HepG2 (cell line): ENCODE data around the gene SMIM21. TPM values are rescaled to one million over a fixed set of nuclear protein-coding genes. Genes with fewer than 3 reads are reported as not detected.

Experiments used
- ATAC-seq: fragments of 200-7000 bp; cut with Tn5 transposase; 3 replicates; pipeline ENCODE4 v1.9.1; 2020; ENCODE audit warnings: mild to moderate bottlenecking, moderate library complexity
- BruUV-seq: library from RNA; stranded (reverse); fragments of 400-500 nt; replicated peaks from 2 replicates; lab custom pipeline; 2021; lab: Mats Ljungman, UMichigan
- CTCF ChIA-PET: fragments of 300-600 bp; formaldehyde crosslinking; extraction: SDS; loops from one replicate; lab custom pipeline; 2021; ENCODE audit warnings: low total read pairs, inconsistent platforms, low intra/inter-chr PET ratio; lab: Yijun Ruan, JAX
- POLR2A ChIA-PET: fragments of 350-600 bp; sonication (Branson Sonifier 250); formaldehyde crosslinking; loops from one replicate; lab custom pipeline; 2020; ENCODE audit warnings: antibody characterized with exemption, inconsistent platforms; lab: Yijun Ruan, JAX
- DNase-seq: peaks from one replicate; pipeline ENCODE4 v3.0.0-alpha.2; 2015; ENCODE audit warnings: low spot score
- FAIRE-seq: peaks from 3 replicates; lab custom pipeline; 2011; peaks lifted over from hg19 to GRCh38; lab: Jason Lieb, UNC
- H2AFZ ChIP-seq: one replicate; pipeline ENCODE4 v1.6.1; 2011; ENCODE audit warnings: low read length, inconsistent platforms
- H3K27ac ChIP-seq: fragments of 300-600 bp; 3 replicates; pipeline ENCODE4 v1.8.0; 2011; ENCODE audit warnings: mixed run types, mild to moderate bottlenecking, mixed read lengths, low read length, inconsistent platforms; ENCODE audit not compliant: insufficient read depth; ENCODE audit errors: extremely low read length
- H3K27me3 ChIP-seq, 2 experiments: fragments of 200-600 bp in 1 of 2; 2 replicates in 1 of 2; 3 replicates in 1 of 2; pipeline versions ENCODE4 v1.6.0 to v1.8.0; 2011; ENCODE audit warnings: low read length in 2 of 2, mild to moderate bottlenecking in 2 of 2, moderate library complexity in 2 of 2, inconsistent platforms in 1 of 2; ENCODE audit not compliant: insufficient read depth in 2 of 2, control insufficient read depth in 1 of 2
- H3K36me3 ChIP-seq, 2 experiments: fragments of 200-600 bp in 1 of 2; replicated peaks in 1 of 2; 2 replicates in 1 of 2; 3 replicates in 1 of 2; pipeline versions ENCODE4 v1.5.1 to v1.8.0; 2011; ENCODE audit warnings: low read length in 2 of 2, inconsistent platforms in 1 of 2; ENCODE audit not compliant: insufficient read depth in 2 of 2, control insufficient read depth in 1 of 2
- H3K4me1 ChIP-seq: 2 replicates; pipeline ENCODE4 v1.5.1; 2012; ENCODE audit warnings: low read length, inconsistent platforms; ENCODE audit not compliant: insufficient read depth
- H3K4me2 ChIP-seq: 2 replicates; pipeline ENCODE4 v1.6.0; 2011; ENCODE audit warnings: low read depth, low read length, inconsistent platforms
- H3K4me3 ChIP-seq, 3 experiments: fragments of 200-600 bp in 1 of 3; sonication (generic), shearing (Covaris generic) in 1 of 3; replicated peaks in 1 of 3; 2 replicates each; pipeline ENCODE4 v1.5.1; 2011 to 2016; ENCODE audit warnings: low read length in 3 of 3, inconsistent platforms in 2 of 3, low read depth in 2 of 3, mild to moderate bottlenecking in 2 of 3, control low read depth in 1 of 3, mixed read lengths in 1 of 3; ENCODE audit not compliant: insufficient read depth in 1 of 3
- H3K79me2 ChIP-seq: one replicate; pipeline ENCODE4 v1.6.1; 2011; ENCODE audit warnings: low read length, inconsistent platforms; ENCODE audit not compliant: insufficient read depth
- H3K9ac ChIP-seq: 2 replicates; pipeline ENCODE4 v1.6.0; 2011; ENCODE audit warnings: mild to moderate bottlenecking, low read depth, low read length, inconsistent platforms; ENCODE audit not compliant: insufficient read depth
- H3K9me3 ChIP-seq: 2 replicates; pipeline ENCODE4 v1.5.1; 2012; ENCODE audit warnings: mild to moderate bottlenecking, low read length
- H4K20me1 ChIP-seq: 2 replicates; pipeline ENCODE4 v1.6.0; 2011; ENCODE audit warnings: inconsistent platforms, mild to moderate bottlenecking, low read length, moderate library complexity; ENCODE audit not compliant: insufficient read depth
- ATRX ChIP-seq: sonication (generic); formaldehyde crosslinking; IDR thresholded peaks from 2 replicates; pipeline ENCODE4 v1.4.0; 2020; ENCODE audit warnings: missing genetic modification reagents, borderline replicate concordance
- FLYWCH1 ChIP-seq: sonication (generic); formaldehyde crosslinking; IDR thresholded peaks from 2 replicates; pipeline ENCODE4 v1.8.1; 2023; ENCODE audit warnings: mild to moderate bottlenecking, missing genetic modification reagents
- HOXA3 ChIP-seq: sonication (generic); formaldehyde crosslinking; IDR thresholded peaks from 2 replicates; pipeline ENCODE4 v1.5.0; 2020; ENCODE audit warnings: missing genetic modification reagents
- MAFF ChIP-seq: IDR thresholded peaks from 2 replicates; pipeline ENCODE4 v1.6.1; 2011; ENCODE audit warnings: low read depth, low read length, improper control_type of control experiment
- MEIS2 ChIP-seq: sonication (generic); formaldehyde crosslinking; IDR thresholded peaks from 2 replicates; pipeline ENCODE4 v1.9.0; 2021; ENCODE audit warnings: mild to moderate bottlenecking, missing genetic modification reagents
- ZKSCAN8 ChIP-seq: IDR thresholded peaks from 2 replicates; pipeline ENCODE4 v1.6.1; 2016; ENCODE audit warnings: borderline replicate concordance, missing genetic modification reagents, missing compliant biosample characterization
- ZNF33A ChIP-seq: sonication (generic); formaldehyde crosslinking; IDR thresholded peaks from 2 replicates; pipeline ENCODE4 v1.5.1; 2020; ENCODE audit warnings: missing genetic modification reagents, mild to moderate bottlenecking, moderate library complexity, borderline replicate concordance
- ZNF549 ChIP-seq: sonication (generic); formaldehyde crosslinking; IDR thresholded peaks from 2 replicates; pipeline ENCODE4 v1.5.0; 2020; ENCODE audit warnings: missing genetic modification reagents
- ZNF816 ChIP-seq: sonication (generic); formaldehyde crosslinking; IDR thresholded peaks from 2 replicates; pipeline ENCODE4 v1.8.0; 2022; ENCODE audit warnings: missing genetic modification reagents, mild to moderate bottlenecking, borderline replicate concordance
- WGBS: methylation state at CpG from one replicate; pipeline ENCODE4 v1.1.6; 2017; ENCODE audit warnings: low lambda C conversion rate; 5-methylcytosine and 5-hydroxymethylcytosine counted together
- in situ Hi-C: cut with HindIII; loops from 2 replicates; pipeline ENCODE4 v1.10.0; 2017; ENCODE audit warnings: low pct_unique_long_range_greater_than_20kb; ENCODE audit not compliant: extremely low pct_ligation_motif_present
- intact Hi-C: fragments of 100-400 bp; cut with micrococcal nuclease; formaldehyde crosslinking; loops from one replicate; pipeline ENCODE4 v1.10.0; 2022; ENCODE audit not compliant: unreplicated experiment
- polyA plus RNA-seq, 8 experiments: library from polyadenylated mRNA; depleted of rRNA in 3 of 8; stranded (reverse) in 7 of 8; unstranded in 1 of 8; fragments of >200 nt; fragmentation: Illumina TruSeq in 4 of 8; extraction: Trizol in 4 of 8; gene quantifications; 2 replicates each; pipeline versions ENCODE4 v1.2.1 to v1.2.3, GENCODE V29; 2011 to 2016; ENCODE audit warnings: low read depth in 4 of 8, missing spikeins in 1 of 8, mixed read lengths in 1 of 8; ENCODE audit not compliant: insufficient read depth in 1 of 8
- total RNA-seq, 5 experiments: library from RNA; depleted of rRNA; stranded (reverse); fragments of >200 nt; fragmentation: Illumina TruSeq; extraction: Trizol; gene quantifications; 2 replicates each; pipeline ENCODE4 v1.2.3, GENCODE V29; 2016; ENCODE audit warnings: low read depth in 1 of 5
- TF ChIP-seq, protein P1 (sequence below): sonication (generic); formaldehyde crosslinking; IDR thresholded peaks from 2 replicates; pipeline ENCODE4 v1.4.0; 2020; ENCODE audit warnings: mild to moderate bottlenecking, missing genetic modification reagents
- TF ChIP-seq, protein P2 (sequence below): sonication (generic); formaldehyde crosslinking; conservative IDR thresholded peaks from 2 replicates; pipeline ENCODE4 v1.4.0; 2020; ENCODE audit warnings: missing genetic modification reagents
- TF ChIP-seq, protein P3 (sequence below): sonication (generic); formaldehyde crosslinking; IDR thresholded peaks from 2 replicates; pipeline ENCODE4 v1.4.0; 2020; ENCODE audit warnings: mild to moderate bottlenecking, missing genetic modification reagents
- TF ChIP-seq, protein P4 (sequence below): sonication (generic); formaldehyde crosslinking; IDR thresholded peaks from 2 replicates; pipeline ENCODE4 v1.4.0; 2020; ENCODE audit warnings: missing genetic modification reagents
- TF ChIP-seq, protein P5 (sequence below): IDR thresholded peaks from 2 replicates; pipeline ENCODE4 v1.6.1; 2016; ENCODE audit warnings: control low read depth

The SMIM21 gene
- total and polyA plus RNA-seq, 2 of the 13 experiments (the other 11 are each of a cell fraction or from before 2014, with no cell fraction given) = not detected

DNA sequence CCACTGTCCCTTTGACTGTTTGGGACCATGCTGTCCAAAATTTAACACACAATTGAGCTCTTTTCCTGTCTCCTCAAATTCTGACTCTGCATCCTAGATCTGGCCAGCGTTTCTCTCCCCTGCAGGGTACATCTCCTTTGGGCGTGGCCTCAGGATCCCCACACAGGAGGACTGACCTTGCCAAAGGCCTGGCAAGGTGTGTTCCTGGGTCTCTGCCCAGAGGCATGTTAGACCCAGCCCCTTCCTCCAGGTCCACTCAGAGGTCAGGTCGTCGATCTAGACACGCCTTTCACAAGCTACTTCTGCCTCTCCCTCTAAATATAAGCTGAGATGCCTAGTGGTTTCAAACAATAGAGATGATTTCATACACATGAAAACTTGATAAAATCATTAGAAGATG lies 45.4 kb upstream of the SMIM21 start:
- Histone ChIP-seq H3K4me3 (no peak overlapping the region), H3K4me1 (no peaks in the 10 kb centered on the region), H4K20me1 (no peaks in the 10 kb centered on the region), H3K79me2 (no peaks in the 10 kb centered on the region), H3K4me2 (no peak overlapping the region), H3K9ac (no peak overlapping the region), H3K27ac (no peak overlapping the region), H3K27me3 (no peaks in the 10 kb centered on the region; a peak in 1 of 5 replicates), H3K9me3 (no peaks in the 10 kb centered on the region), H3K36me3 (no peaks in the 10 kb centered on the region), H2AFZ (no peak overlapping the region)
- intact Hi-C loops = no loop called here
- ATAC-seq (no peak), DNase-seq (no peak), FAIRE-seq (no peak)
- ChIA-PET CTCF (no interaction called here), POLR2A (no interaction called here)
- 0% methylated on average over 5 of the region's 5 CpGs for WGBS
- in situ Hi-C loops = no loop called here
- no TSS peak for BruUV-seq
- TF ChIP-seq ZKSCAN8 (CRISPR knock-in tag) (no peak), ZNF33A (no peak), ATRX (no peak), MAFF (no peak), FLYWCH1 (CRISPR knock-in tag) (no peak), MEIS2 (CRISPR knock-in tag) (no peak), ZNF549 (CRISPR knock-in tag) (no peak), HOXA3 (CRISPR knock-in tag) (no peak), ZNF816 (CRISPR knock-in tag) (no peak)
- TF ChIP-seq, protein P1, sequence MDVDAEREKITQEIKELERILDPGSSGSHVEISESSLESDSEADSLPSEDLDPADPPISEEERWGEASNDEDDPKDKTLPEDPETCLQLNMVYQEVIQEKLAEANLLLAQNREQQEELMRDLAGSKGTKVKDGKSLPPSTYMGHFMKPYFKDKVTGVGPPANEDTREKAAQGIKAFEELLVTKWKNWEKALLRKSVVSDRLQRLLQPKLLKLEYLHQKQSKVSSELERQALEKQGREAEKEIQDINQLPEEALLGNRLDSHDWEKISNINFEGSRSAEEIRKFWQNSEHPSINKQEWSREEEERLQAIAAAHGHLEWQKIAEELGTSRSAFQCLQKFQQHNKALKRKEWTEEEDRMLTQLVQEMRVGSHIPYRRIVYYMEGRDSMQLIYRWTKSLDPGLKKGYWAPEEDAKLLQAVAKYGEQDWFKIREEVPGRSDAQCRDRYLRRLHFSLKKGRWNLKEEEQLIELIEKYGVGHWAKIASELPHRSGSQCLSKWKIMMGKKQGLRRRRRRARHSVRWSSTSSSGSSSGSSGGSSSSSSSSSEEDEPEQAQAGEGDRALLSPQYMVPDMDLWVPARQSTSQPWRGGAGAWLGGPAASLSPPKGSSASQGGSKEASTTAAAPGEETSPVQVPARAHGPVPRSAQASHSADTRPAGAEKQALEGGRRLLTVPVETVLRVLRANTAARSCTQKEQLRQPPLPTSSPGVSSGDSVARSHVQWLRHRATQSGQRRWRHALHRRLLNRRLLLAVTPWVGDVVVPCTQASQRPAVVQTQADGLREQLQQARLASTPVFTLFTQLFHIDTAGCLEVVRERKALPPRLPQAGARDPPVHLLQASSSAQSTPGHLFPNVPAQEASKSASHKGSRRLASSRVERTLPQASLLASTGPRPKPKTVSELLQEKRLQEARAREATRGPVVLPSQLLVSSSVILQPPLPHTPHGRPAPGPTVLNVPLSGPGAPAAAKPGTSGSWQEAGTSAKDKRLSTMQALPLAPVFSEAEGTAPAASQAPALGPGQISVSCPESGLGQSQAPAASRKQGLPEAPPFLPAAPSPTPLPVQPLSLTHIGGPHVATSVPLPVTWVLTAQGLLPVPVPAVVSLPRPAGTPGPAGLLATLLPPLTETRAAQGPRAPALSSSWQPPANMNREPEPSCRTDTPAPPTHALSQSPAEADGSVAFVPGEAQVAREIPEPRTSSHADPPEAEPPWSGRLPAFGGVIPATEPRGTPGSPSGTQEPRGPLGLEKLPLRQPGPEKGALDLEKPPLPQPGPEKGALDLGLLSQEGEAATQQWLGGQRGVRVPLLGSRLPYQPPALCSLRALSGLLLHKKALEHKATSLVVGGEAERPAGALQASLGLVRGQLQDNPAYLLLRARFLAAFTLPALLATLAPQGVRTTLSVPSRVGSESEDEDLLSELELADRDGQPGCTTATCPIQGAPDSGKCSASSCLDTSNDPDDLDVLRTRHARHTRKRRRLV (CRISPR knock-in tag) = no peak
- TF ChIP-seq, protein P2, sequence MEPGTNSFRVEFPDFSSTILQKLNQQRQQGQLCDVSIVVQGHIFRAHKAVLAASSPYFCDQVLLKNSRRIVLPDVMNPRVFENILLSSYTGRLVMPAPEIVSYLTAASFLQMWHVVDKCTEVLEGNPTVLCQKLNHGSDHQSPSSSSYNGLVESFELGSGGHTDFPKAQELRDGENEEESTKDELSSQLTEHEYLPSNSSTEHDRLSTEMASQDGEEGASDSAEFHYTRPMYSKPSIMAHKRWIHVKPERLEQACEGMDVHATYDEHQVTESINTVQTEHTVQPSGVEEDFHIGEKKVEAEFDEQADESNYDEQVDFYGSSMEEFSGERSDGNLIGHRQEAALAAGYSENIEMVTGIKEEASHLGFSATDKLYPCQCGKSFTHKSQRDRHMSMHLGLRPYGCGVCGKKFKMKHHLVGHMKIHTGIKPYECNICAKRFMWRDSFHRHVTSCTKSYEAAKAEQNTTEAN (CRISPR knock-in tag) = no peak
- TF ChIP-seq, protein P3, sequence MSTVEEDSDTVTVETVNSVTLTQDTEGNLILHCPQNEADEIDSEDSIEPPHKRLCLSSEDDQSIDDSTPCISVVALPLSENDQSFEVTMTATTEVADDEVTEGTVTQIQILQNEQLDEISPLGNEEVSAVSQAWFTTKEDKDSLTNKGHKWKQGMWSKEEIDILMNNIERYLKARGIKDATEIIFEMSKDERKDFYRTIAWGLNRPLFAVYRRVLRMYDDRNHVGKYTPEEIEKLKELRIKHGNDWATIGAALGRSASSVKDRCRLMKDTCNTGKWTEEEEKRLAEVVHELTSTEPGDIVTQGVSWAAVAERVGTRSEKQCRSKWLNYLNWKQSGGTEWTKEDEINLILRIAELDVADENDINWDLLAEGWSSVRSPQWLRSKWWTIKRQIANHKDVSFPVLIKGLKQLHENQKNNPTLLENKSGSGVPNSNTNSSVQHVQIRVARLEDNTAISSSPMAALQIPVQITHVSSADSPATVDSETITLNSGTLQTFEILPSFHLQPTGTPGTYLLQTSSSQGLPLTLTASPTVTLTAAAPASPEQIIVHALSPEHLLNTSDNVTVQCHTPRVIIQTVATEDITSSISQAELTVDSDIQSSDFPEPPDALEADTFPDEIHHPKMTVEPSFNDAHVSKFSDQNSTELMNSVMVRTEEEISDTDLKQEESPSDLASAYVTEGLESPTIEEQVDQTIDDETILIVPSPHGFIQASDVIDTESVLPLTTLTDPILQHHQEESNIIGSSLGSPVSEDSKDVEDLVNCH (CRISPR knock-in tag) = no peak
- TF ChIP-seq, protein P4, sequence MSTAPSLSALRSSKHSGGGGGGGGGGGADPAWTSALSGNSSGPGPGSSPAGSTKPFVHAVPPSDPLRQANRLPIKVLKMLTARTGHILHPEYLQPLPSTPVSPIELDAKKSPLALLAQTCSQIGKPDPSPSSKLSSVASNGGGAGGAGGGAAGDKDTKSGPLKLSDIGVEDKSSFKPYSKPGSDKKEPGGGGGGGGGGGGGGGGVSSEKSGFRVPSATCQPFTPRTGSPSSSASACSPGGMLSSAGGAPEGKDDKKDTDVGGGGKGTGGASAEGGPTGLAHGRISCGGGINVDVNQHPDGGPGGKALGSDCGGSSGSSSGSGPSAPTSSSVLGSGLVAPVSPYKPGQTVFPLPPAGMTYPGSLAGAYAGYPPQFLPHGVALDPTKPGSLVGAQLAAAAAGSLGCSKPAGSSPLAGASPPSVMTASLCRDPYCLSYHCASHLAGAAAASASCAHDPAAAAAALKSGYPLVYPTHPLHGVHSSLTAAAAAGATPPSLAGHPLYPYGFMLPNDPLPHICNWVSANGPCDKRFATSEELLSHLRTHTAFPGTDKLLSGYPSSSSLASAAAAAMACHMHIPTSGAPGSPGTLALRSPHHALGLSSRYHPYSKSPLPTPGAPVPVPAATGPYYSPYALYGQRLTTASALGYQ (CRISPR knock-in tag) = no peak
- TF ChIP-seq, protein P5, sequence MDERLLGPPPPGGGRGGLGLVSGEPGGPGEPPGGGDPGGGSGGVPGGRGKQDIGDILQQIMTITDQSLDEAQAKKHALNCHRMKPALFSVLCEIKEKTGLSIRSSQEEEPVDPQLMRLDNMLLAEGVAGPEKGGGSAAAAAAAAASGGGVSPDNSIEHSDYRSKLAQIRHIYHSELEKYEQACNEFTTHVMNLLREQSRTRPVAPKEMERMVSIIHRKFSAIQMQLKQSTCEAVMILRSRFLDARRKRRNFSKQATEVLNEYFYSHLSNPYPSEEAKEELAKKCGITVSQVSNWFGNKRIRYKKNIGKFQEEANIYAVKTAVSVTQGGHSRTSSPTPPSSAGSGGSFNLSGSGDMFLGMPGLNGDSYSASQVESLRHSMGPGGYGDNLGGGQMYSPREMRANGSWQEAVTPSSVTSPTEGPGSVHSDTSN (CRISPR knock-in tag) = no peak
